ENCODE results near the gene TENT4B. TPM values are rescaled to one million over a fixed set of nuclear protein-coding genes. Genes with fewer than 3 reads are reported as not detected.
A peak's percentile ranks its signal among the peaks of the same experiment; 100 is the strongest.

The TENT4B gene
- total RNA-seq, 1 donor from 2014 or later: 8.4 TPM

DNA sequence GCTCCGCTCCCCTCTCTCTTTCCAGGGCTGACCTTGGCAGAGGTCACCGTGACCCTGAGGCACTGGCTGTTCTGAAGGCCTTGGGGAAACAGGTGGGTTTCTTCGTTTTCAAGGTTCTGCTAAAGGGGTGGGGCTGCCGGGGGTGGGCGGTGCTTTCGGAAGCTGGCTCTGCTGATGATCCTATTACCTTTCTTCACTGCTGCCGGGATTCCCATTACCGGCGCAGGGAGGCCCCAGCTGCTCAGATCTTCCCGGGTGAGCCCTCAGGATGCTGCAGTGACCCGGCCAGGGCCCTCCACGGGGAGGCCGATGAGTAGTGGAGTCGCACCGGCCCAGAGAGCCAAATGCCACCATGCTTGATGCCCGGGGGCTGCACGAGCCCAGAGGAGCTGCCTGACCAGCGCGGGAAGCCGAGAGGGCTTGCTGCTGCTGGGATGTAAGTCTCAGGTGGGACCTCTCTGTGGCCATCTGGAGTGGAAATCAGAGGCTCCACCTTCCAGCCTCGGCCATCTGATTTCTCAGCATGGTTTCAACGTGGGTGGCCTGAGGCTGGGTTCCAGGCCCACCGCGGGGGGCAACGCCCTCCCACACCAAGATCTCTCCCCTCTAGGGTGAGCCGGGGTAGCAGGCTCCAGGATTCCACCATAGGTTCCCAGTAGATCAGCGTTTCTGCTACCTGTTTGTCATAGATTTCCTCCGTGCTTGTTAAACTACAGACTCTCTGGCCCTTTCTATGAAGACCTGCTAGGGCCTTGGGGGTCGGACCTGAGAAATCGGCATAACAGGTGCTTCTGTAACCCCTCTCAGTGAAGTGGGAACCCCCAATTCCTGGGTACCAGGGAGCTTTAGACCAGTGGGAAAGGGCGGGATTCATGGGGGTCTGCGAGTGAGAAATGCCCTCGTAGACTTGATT is 91.7 kb downstream of the TENT4B start:
- no peak overlapping the region for H3K27ac Mint-ChIP-seq (ENCODE audit: unreplicated experiment)

DNA sequence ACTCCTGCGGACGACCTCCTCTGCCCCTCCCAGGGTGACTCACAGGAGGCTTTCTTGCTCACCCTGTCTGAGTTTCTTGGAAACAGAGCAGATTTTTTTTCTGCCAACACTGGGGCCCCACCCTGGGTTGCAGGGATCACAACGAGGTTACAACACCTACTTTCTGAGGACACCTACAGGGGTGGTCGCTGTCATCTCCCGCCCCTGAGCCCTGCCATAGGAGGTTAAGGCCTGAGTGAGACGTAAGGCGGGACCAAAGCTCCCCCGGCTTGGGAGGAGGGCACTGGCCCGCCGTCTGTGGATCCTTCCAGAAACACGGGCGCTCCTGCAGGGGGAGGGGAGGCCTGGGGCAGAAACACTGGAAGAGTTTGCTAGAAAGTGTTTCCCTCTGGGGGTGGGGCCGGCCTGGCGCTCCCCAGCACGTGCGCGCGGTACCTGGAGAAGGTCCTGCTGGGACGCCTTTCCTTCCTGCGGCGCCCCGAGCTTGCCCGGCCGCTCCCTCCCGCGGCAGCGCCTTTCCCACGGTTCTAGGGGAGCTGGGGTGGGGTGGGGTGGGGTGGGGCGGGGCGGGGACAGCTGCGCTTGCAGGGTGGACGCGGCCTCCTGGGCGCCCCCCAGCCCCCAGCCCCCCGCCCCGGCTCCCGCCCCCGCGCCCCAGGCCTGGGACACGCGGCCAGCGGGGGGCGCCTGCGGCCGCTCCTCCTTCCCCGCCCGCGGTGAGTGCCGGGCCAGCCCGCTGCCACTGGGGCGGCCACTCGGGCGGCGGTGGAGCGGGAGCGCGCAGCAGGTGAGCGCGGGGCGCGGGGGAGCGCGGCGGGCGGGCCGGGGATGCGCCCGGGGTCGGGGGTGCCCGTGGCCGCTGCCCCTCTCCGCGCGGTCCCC is 92.6 kb downstream of the TENT4B start:
- peaks cover 10% of the 10 kb centered on the region for H3K4me1 Mint-ChIP-seq (ENCODE audit: low read depth)
- no peaks in the 10 kb centered on the region for H3K36me3 Mint-ChIP-seq (ENCODE audit: low read depth)
- H3K27ac Mint-ChIP-seq (ENCODE audit: unreplicated experiment): no peak overlapping the region
- DNase-seq (ENCODE audit: low spot score): no peak
- peaks cover 13% of the 10 kb centered on the region for H3K27me3 Mint-ChIP-seq (ENCODE audit: low read depth)
- TF ChIP-seq, protein P1, sequence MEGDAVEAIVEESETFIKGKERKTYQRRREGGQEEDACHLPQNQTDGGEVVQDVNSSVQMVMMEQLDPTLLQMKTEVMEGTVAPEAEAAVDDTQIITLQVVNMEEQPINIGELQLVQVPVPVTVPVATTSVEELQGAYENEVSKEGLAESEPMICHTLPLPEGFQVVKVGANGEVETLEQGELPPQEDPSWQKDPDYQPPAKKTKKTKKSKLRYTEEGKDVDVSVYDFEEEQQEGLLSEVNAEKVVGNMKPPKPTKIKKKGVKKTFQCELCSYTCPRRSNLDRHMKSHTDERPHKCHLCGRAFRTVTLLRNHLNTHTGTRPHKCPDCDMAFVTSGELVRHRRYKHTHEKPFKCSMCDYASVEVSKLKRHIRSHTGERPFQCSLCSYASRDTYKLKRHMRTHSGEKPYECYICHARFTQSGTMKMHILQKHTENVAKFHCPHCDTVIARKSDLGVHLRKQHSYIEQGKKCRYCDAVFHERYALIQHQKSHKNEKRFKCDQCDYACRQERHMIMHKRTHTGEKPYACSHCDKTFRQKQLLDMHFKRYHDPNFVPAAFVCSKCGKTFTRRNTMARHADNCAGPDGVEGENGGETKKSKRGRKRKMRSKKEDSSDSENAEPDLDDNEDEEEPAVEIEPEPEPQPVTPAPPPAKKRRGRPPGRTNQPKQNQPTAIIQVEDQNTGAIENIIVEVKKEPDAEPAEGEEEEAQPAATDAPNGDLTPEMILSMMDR (IDR thresholded peaks at IDR 0.05): peak; percentile 75
- peak overlapping the region; percentile 65 for H3K4me3 Mint-ChIP-seq (ENCODE audit: unreplicated experiment)
- no peaks in the 10 kb centered on the region for H3K9me3 Mint-ChIP-seq (ENCODE audit: low read depth)

More for the DNA sequence above, 91.7 kb downstream of the TENT4B start:
- no peak for DNase-seq (ENCODE audit: low spot score)
- Mint-ChIP-seq H3K4me3 (ENCODE audit: unreplicated experiment) (peak overlapping the region; percentile 65), H3K9me3 (ENCODE audit: low read depth) (no peaks in the 10 kb centered on the region), H3K36me3 (ENCODE audit: low read depth) (no peaks in the 10 kb centered on the region), H3K27me3 (ENCODE audit: low read depth) (peaks cover 18% of the 10 kb centered on the region), H3K4me1 (ENCODE audit: low read depth) (peaks cover 8% of the 10 kb centered on the region)
- TF ChIP-seq, protein P1 (IDR thresholded peaks at IDR 0.05): no peak

DNA sequence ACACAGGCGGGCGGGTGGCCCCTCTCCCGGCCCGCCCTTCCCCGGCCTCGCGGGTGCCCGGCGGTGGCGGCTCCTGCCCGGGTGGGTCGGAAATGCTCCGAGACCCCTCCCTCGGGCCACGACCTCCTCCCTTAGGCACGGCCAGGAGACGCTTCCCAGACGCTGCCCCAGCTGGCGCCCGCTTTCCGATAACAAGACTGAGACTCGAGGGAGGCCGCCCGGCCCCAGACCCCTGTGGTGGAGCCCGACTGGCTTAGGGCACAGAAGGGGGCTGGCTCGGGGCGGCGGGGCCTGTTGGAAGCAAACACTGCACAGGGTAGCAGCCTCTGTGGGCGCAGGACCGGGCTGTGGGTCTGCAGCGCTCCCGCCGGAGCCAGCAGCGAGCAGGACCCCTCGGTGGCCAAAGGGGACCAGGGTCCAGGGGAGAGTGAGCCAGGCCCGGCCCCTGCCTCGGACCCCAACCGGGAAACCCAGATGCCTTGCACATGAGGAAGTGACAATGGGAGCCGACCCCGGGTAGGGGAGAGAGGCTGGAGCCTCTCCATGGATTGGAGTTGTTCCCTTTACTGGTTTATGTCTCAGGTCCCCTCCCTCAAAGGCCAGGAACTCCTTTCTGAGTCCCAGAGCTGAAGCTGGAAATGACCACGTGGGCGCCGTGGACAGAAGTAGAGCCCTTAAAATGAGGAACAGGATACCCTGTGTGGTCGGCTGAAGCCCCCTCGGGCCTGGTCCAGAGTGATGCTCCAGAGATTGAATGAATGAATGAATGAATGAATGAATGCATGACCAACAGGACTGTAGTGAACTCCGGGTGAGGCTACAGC is 93.4 kb downstream of the TENT4B start:
- TF ChIP-seq, protein P1 (IDR thresholded peaks at IDR 0.05): no peak
- Mint-ChIP-seq H3K27me3 (ENCODE audit: low read depth) (peaks cover 8% of the 10 kb centered on the region), H3K27ac (ENCODE audit: unreplicated experiment) (no peak overlapping the region), H3K4me1 (ENCODE audit: low read depth) (peaks cover 18% of the 10 kb centered on the region), H3K9me3 (ENCODE audit: low read depth) (no peaks in the 10 kb centered on the region), H3K36me3 (ENCODE audit: low read depth) (no peaks in the 10 kb centered on the region), H3K4me3 (ENCODE audit: unreplicated experiment) (peak overlapping the region; percentile 66)
- peak; percentile 70 for DNase-seq (ENCODE audit: low spot score)

DNA sequence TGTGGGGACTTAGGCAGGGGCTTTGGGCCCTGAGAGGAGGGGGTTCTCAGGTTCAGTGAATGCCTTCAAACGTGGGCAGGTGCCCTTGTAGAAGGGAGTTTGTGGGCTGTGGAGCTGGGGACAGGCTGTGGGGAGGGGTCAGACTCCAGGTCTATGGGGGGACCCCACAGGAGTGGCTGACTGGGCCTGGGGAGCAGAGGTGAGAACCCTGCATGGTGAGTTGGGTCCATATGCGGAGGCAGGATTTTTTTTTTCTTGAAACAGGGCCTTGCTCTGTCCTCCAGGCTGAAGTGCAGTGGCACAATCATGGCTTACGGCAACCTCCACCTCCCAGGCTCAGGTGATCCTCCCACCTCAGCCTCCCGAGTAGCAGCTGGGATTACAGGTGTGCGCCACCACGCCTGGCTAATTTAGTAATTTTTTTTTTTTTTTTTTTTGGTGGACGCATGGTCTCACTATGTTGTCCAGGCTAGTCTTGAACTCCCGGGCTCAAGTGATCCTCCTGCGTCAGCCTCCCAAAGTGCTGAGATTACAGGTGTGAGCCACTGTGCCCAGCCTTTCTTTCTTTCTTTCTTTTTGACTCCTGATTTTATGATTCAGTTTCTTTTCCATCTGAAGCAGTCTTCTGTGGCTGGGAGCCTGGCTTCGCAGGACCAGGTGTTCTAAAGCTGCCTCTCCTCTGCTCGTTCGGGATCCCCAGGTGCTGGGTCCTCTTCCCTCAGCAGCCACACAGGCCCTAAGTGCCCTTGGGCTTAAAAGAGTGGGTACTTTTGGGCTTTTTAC is 94.2 kb downstream of the TENT4B start:
- DNase-seq (ENCODE audit: low spot score): no peak
- no peak overlapping the region for H3K27ac Mint-ChIP-seq (ENCODE audit: unreplicated experiment)
- H3K4me1 Mint-ChIP-seq (ENCODE audit: low read depth): peaks cover 25% of the 10 kb centered on the region
- H3K4me3 Mint-ChIP-seq (ENCODE audit: unreplicated experiment): peak overlapping the region; percentile 66
- H3K27me3 Mint-ChIP-seq (ENCODE audit: low read depth): peaks cover 8% of the 10 kb centered on the region
- no peaks in the 10 kb centered on the region for H3K36me3 Mint-ChIP-seq (ENCODE audit: low read depth)
- TF ChIP-seq, protein P1 (IDR thresholded peaks at IDR 0.05): no peak
- no peaks in the 10 kb centered on the region for H3K9me3 Mint-ChIP-seq (ENCODE audit: low read depth)

Data from chondrocyte (in vitro differentiated cells).